Aorta (tissue), 4 donors: ENCODE results near the gene RNF207. TPM values are rescaled to one million over a fixed set of nuclear protein-coding genes. Genes with fewer than 3 reads are reported as not detected.

Experiments used
- polyA plus RNA-seq, 2 donors: library from polyadenylated mRNA; stranded (reverse); fragments of 200-250 nt; gene quantifications; one replicate each; pipeline ENCODE4 v1.2.3, GENCODE V29; 2013
- total RNA-seq, 2 donors: library from RNA; stranded (reverse); fragmentation: NEBNext Ultra II Directional; extraction: Animal tissue kit (Norgen Biotek cat#: 25700); gene quantifications; one replicate each; pipeline ENCODE4 v1.2.1, GENCODE V29; 2021
- donor health status: healthy with polysubstance abuse.
- donor health status: Bipolar disorder and iron deficiency.
- donor health status: DM: no; HTN: no; CAD: no.
- donor health status: DM: yes; HTN: yes; CAD: no.

Gene RNF207
- total and polyA plus RNA-seq, 4 donors: 1.5 to 31.4 (median 14.5) TPM

Other genes starting within 250 kb of the RNF207 start
- 10 to 100 TPM in 1 of 2 donors, 1 to 10 TPM in 1; 7.8 to 15.1 TPM for gene NPHP4, start 213.7 kb upstream of the RNF207 start, total RNA-seq
- 1 to 10 TPM; 2.4 to 4.8 TPM for gene NPHP4, start 213.7 kb upstream of the RNF207 start, polyA plus RNA-seq
- 10 to 100 TPM; 17.1 to 36.2 TPM for gene KCNAB2, start 160.2 kb upstream of the RNF207 start, total RNA-seq
- 1 to 10 TPM; 5.5 to 6.6 TPM for gene KCNAB2, start 160.2 kb upstream of the RNF207 start, polyA plus RNA-seq
- gene CHD5, start 25.8 kb upstream of the RNF207 start, total RNA-seq: 1 to 10 TPM in 1 of 2 donors, under 1 TPM in 1; 0.24 to 2.5 TPM
- gene CHD5, start 25.8 kb upstream of the RNF207 start, polyA plus RNA-seq: under 1 TPM; 0.25 to 0.38 TPM
- gene RPL22, start 6.5 kb upstream of the RNF207 start, total RNA-seq: 100 to 1,000 TPM; 309 to 335 TPM
- 100 to 1,000 TPM; 370 to 547 TPM for gene RPL22, start 6.5 kb upstream of the RNF207 start, polyA plus RNA-seq
- 10 to 100 TPM; 49.7 to 55.8 TPM for gene ICMT, start 29.8 kb downstream of the RNF207 start, total RNA-seq
- gene ICMT, start 29.8 kb downstream of the RNF207 start, polyA plus RNA-seq: 10 to 100 TPM; 21.2 to 30.8 TPM
- not detected for gene HES3, start 38.1 kb downstream of the RNF207 start, total RNA-seq
- not detected for gene HES3, start 38.1 kb downstream of the RNF207 start, polyA plus RNA-seq
- gene GPR153, start 55.0 kb downstream of the RNF207 start, total RNA-seq: 10 to 100 TPM in 1 of 2 donors, 1 to 10 TPM in 1; 4.5 to 17.0 TPM
- gene GPR153, start 55.0 kb downstream of the RNF207 start, polyA plus RNA-seq: 1 to 10 TPM; 3.7 to 4.4 TPM
- 10 to 100 TPM; 12.5 to 20.9 TPM for gene ACOT7, start 187.6 kb downstream of the RNF207 start, total RNA-seq
- gene ACOT7, start 187.6 kb downstream of the RNF207 start, polyA plus RNA-seq: 10 to 100 TPM; 14.4 to 22.6 TPM
- gene HES2, start 213.8 kb downstream of the RNF207 start, total RNA-seq: under 1 TPM in 1 of 2 donors, not detected in 1; 0.49 TPM
- 1 to 10 TPM in 1 of 2 donors, not detected in 1; 1.4 TPM for gene HES2, start 213.8 kb downstream of the RNF207 start, polyA plus RNA-seq
- gene ESPN, start 218.7 kb downstream of the RNF207 start, total RNA-seq: under 1 TPM; 0.29 to 0.84 TPM
- 10 to 100 TPM in 1 of 2 donors, under 1 TPM in 1; 0.54 to 28.7 TPM for gene ESPN, start 218.7 kb downstream of the RNF207 start, polyA plus RNA-seq